PFSK-1 (cell line): Measurements from ENCODE around the gene CCSER2.

Experiments used
- FOXP2 ChIP-seq: optimal IDR thresholded peaks from 2 replicates; pipeline ENCODE3; 2011; ENCODE audit warnings: borderline replicate concordance, control low read depth, inconsistent platforms; ENCODE audit not compliant: insufficient read depth; ENCODE audit errors: extremely low read length, extremely low read depth
- POLR2AphosphoS5 ChIP-seq: IDR thresholded peaks from 2 replicates; pipeline ENCODE4 v1.6.1; 2012; ENCODE audit warnings: low read depth, mild to moderate bottlenecking, control low read depth, low read length, moderate library complexity
- REST ChIP-seq, 2 experiments: IDR thresholded peaks; 2 replicates each; pipeline versions ENCODE4 v1.6.1 to v1.8.0; 2011 to 2012; ENCODE audit warnings: low read depth in 2 of 2, low read length in 2 of 2, control low read depth in 1 of 2, inconsistent platforms in 1 of 2, mild to moderate bottlenecking in 1 of 2, moderate library complexity in 1 of 2; ENCODE audit not compliant: insufficient read depth in 1 of 2
- TAF1 ChIP-seq: IDR thresholded peaks from 2 replicates; pipeline ENCODE4 v1.6.1; 2012; ENCODE audit warnings: low read length, control low read depth, borderline replicate concordance; ENCODE audit not compliant: insufficient read depth

- TF ChIP-seq REST (IDR thresholded peaks at IDR 0.05; ENCODE audit: insufficient read depth in 1 of 2, low read depth in 2 of 2, low read length in 2 of 2) = no peak
- TF ChIP-seq TAF1 = no peak
- TF ChIP-seq POLR2AphosphoS5 = no peak
- TF ChIP-seq FOXP2 = no peak
These were observed 235.5 kb downstream of the CCSER2 start for GRCh38 chr10:84563868-84564267.
